Adrenal gland (tissue), 5 donors: ENCODE measurements around the gene KIF1C.

Experiments used
- CTCF ChIP-seq, 6 experiments: fragments of 450-650 bp in 4 of 6; fragments of 200-600 bp in 2 of 6; sonication (generic) in 1 of 6; IDR thresholded peaks; 1 replicate in 5 of 6; 2 replicates in 1 of 6; pipeline versions ENCODE4 v1.5.1 to v1.8.0; 2016 to 2021; ENCODE audit warnings: antibody characterized with exemption in 6 of 6, mild to moderate bottlenecking in 2 of 6, moderate library complexity in 1 of 6
- POLR2A ChIP-seq, 2 donors: fragments of 450-650 bp; IDR thresholded peaks; one replicate each; pipeline ENCODE4 v1.6.1; 2017; ENCODE audit warnings: antibody characterized with exemption in 2 of 2, mild to moderate bottlenecking in 2 of 2, moderate library complexity in 1 of 2
- donor health status: DM: no; HTN: no; CAD: no.

- no peak for TF ChIP-seq CTCF (IDR thresholded peaks at IDR 0.05)
- TF ChIP-seq POLR2A (IDR thresholded peaks at IDR 0.05) = no peak
Measured at GRCh38 chr17:5020502-5021023, 22.8 kb downstream of the KIF1C start.
